GM12878 (cell line): ENCODE data around the gene PVALEF. TPM values are rescaled to one million over a fixed set of nuclear protein-coding genes. Genes with fewer than 3 reads are reported as not detected.

Source experiments
- ATAC-seq: fragments of 200-7000 bp; cut with Tn5 transposase; 3 replicates; pipeline ENCODE4 v1.9.1; 2020; ENCODE audit warnings: mild to moderate bottlenecking, moderate library complexity
- BruUV-seq: library from RNA; stranded (reverse); fragments of 400-500 nt; replicated peaks from 2 replicates; lab custom pipeline; 2021; lab: Mats Ljungman, UMichigan
- CTCF ChIA-PET: fragments of 300-600 bp; sonication (Branson Sonifier 250); formaldehyde crosslinking; extraction: SDS; loops from one replicate; lab custom pipeline; 2021; ENCODE audit warnings: inconsistent platforms; lab: Yijun Ruan, JAX
- POLR2A ChIA-PET: fragments of 350-600 bp; formaldehyde crosslinking; extraction: SDS; loops from one replicate; lab custom pipeline; 2021; ENCODE audit warnings: inconsistent platforms; lab: Charles Lee
- RAD21 ChIA-PET: fragments of 300-600 bp; sonication (Branson Sonifier 250); formaldehyde crosslinking; loops from one replicate; lab custom pipeline; 2023; ENCODE audit warnings: antibody characterized with exemption; ENCODE audit not compliant: unreplicated experiment; lab: Charles Lee
- SMC1A ChIA-PET: fragments of 300-600 bp; sonication (Branson Sonifier 250); formaldehyde crosslinking; loops from one replicate; lab custom pipeline; 2023; ENCODE audit not compliant: unreplicated experiment, uncharacterized antibody; lab: Charles Lee
- DNase-seq: peaks from one replicate; pipeline ENCODE4 v3.0.0-alpha.2; 2011; ENCODE audit warnings: low read depth, low spot score
- FAIRE-seq: peaks from 3 replicates; lab custom pipeline; 2011; peaks lifted over from hg19 to GRCh38; lab: Jason Lieb, UNC
- H2AFZ ChIP-seq: 2 replicates; pipeline ENCODE4 v1.6.0; 2011; ENCODE audit warnings: low read depth, low read length, control low read depth; ENCODE audit not compliant: control insufficient read depth
- H3K27ac ChIP-seq: 2 replicates; pipeline ENCODE4 v1.5.1; 2011; ENCODE audit warnings: control low read depth; ENCODE audit not compliant: control insufficient read depth, insufficient read depth
- H3K27me3 ChIP-seq, 2 experiments: replicated peaks in 1 of 2; 2 replicates each; pipeline versions ENCODE4 v1.6.0 to v1.6.1; 2011; ENCODE audit warnings: low read length in 1 of 2; ENCODE audit not compliant: control insufficient read depth in 2 of 2, insufficient read depth in 2 of 2
- H3K36me3 ChIP-seq, 2 experiments: 2 replicates each; pipeline ENCODE4 v1.5.1; 2011; ENCODE audit warnings: low read length in 1 of 2; ENCODE audit not compliant: control insufficient read depth in 2 of 2, insufficient read depth in 2 of 2
- H3K4me1 ChIP-seq: 2 replicates; pipeline ENCODE4 v1.6.1; 2011; ENCODE audit warnings: mild to moderate bottlenecking, low read length, moderate library complexity, mixed read lengths; ENCODE audit not compliant: control insufficient read depth, insufficient read depth
- H3K4me2 ChIP-seq: 2 replicates; pipeline ENCODE4 v1.6.0; 2011; ENCODE audit warnings: control low read depth; ENCODE audit not compliant: control insufficient read depth, insufficient read depth
- H3K4me3 ChIP-seq: fragments of 200-600 bp; sonication (generic); 2 replicates; pipeline ENCODE4 v1.5.1; 2016
- H3K79me2 ChIP-seq: 2 replicates; pipeline ENCODE4 v1.6.0; 2011; ENCODE audit warnings: low read length; ENCODE audit not compliant: control insufficient read depth, insufficient read depth
- H3K9ac ChIP-seq: 2 replicates; pipeline ENCODE4 v1.8.0; 2011; ENCODE audit warnings: low read length, control low read depth, mixed read lengths; ENCODE audit not compliant: control insufficient read depth, insufficient read depth
- H3K9me3 ChIP-seq: replicated peaks from 3 replicates; pipeline ENCODE4 v1.5.1; 2011; ENCODE audit warnings: mild to moderate bottlenecking, low read length; ENCODE audit not compliant: control insufficient read depth, insufficient read depth
- H4K20me1 ChIP-seq: 2 replicates; pipeline ENCODE4 v1.6.0; 2011; ENCODE audit not compliant: control insufficient read depth, insufficient read depth
- EGR1 ChIP-seq, 2 experiments: IDR thresholded peaks; 1 replicate in 1 of 2; 2 replicates in 1 of 2; pipeline ENCODE4 v1.6.1; 2011 to 2012; ENCODE audit warnings: low read depth in 2 of 2, low read length in 2 of 2, borderline replicate concordance in 1 of 2, mild to moderate bottlenecking in 1 of 2, moderate library complexity in 1 of 2
- HDAC2 ChIP-seq: fragments of 200-600 bp; sonication (generic); IDR thresholded peaks from 2 replicates; pipeline ENCODE4 v1.6.1; 2017
- HDGF ChIP-seq: fragments of 450-650 bp; IDR thresholded peaks from 2 replicates; pipeline ENCODE4 v1.6.1; 2016; ENCODE audit warnings: antibody characterized with exemption
- NR2F1 ChIP-seq: fragments of 450-650 bp; conservative IDR thresholded peaks from 2 replicates; pipeline ENCODE4 v1.6.1; 2017; ENCODE audit warnings: mild to moderate bottlenecking
- SMAD1 ChIP-seq: fragments of 450-650 bp; IDR thresholded peaks from 2 replicates; pipeline ENCODE4 v1.6.1; 2018; ENCODE audit warnings: mild to moderate bottlenecking, low read depth; ENCODE audit not compliant: partially characterized antibody
- SMAD5 ChIP-seq: IDR thresholded peaks from 2 replicates; pipeline ENCODE4 v1.6.1; 2016; ENCODE audit warnings: antibody characterized with exemption, low read depth
- SREBF2 ChIP-seq: IDR thresholded peaks from 2 replicates; pipeline ENCODE4 v1.6.1; 2012; ENCODE audit warnings: mild to moderate bottlenecking, low read length
- STAT3 ChIP-seq: IDR thresholded peaks from 2 replicates; pipeline ENCODE4 v1.6.1; 2011; ENCODE audit warnings: low read depth, low read length, improper control_type of control experiment
- TARDBP ChIP-seq: IDR thresholded peaks from 2 replicates; pipeline ENCODE4 v1.6.1; 2016; ENCODE audit warnings: borderline replicate concordance
- TCF12 ChIP-seq: IDR thresholded peaks from 2 replicates; pipeline ENCODE4 v1.6.1; 2011; ENCODE audit warnings: low read depth, mild to moderate bottlenecking, low read length
- TCF7 ChIP-seq: IDR thresholded peaks from 2 replicates; pipeline ENCODE4 v1.6.1; 2014; ENCODE audit warnings: antibody characterized with exemption, borderline replicate concordance
- whole genome bisulfite sequencing: methylation state at CpG from one replicate; pipeline ENCODE4 v1.1.6; 2016; ENCODE audit warnings: low lambda C conversion rate; ENCODE audit not compliant: insufficient replicate concordance, insufficient coverage; ENCODE audit errors: missing lambda C conversion rate; 5-methylcytosine and 5-hydroxymethylcytosine counted together
- in situ Hi-C: fragments of 300-500 bp; cut with MboI; formaldehyde crosslinking; loops from 9 replicates; pipeline ENCODE4 v1.14.3; 2018; ENCODE audit warnings: mixed read lengths
- intact Hi-C: fragments of 100-400 bp; cut with micrococcal nuclease; formaldehyde crosslinking; loops from one replicate; pipeline ENCODE4 v1.14.2; 2022; ENCODE audit not compliant: unreplicated experiment
- polyA plus RNA-seq, 11 experiments: library from polyadenylated mRNA; depleted of rRNA in 4 of 11; unstranded in 6 of 11; stranded (reverse) in 5 of 11; fragments of >200 nt; fragmentation: Nextera tagmentation in 4 of 11; fragmentation: Illumina TruSeq in 1 of 11; extraction: Ambion mirVana in 4 of 11; extraction: Trizol in 1 of 11; gene quantifications; 1 replicate in 1 of 11; 2 replicates in 10 of 11; pipeline versions ENCODE4 v1.2.1 to v1.2.3, GENCODE V29; 2011 to 2016; ENCODE audit warnings: inconsistent platforms in 2 of 11, missing spikeins in 2 of 11, low read depth in 1 of 11
- total RNA-seq, 4 experiments: library from RNA; depleted of rRNA in 3 of 4; stranded (reverse); fragments of >200 nt in 3 of 4; fragmentation: Illumina TruSeq in 1 of 4; extraction: Trizol in 1 of 4; gene quantifications; 2 replicates each; pipeline versions ENCODE4 v1.2.1 to v1.2.3, GENCODE V29; 2013 to 2021
- TF ChIP-seq, protein P1 (sequence below): fragments of 450-650 bp; IDR thresholded peaks from 2 replicates; pipeline ENCODE4 v1.6.1; 2017; ENCODE audit warnings: mild to moderate bottlenecking
- TF ChIP-seq, protein P2 (sequence below): fragments of 450-650 bp; formaldehyde crosslinking; IDR thresholded peaks from 2 replicates; pipeline ENCODE4 v1.5.0; 2022; ENCODE audit warnings: mild to moderate bottlenecking, missing genetic modification characterization

PVALEF gene
- total and polyA plus RNA-seq, 10 of the 15 experiments (the other 5 are each of a cell fraction or from before 2014, with no cell fraction given) = not detected

DNA sequence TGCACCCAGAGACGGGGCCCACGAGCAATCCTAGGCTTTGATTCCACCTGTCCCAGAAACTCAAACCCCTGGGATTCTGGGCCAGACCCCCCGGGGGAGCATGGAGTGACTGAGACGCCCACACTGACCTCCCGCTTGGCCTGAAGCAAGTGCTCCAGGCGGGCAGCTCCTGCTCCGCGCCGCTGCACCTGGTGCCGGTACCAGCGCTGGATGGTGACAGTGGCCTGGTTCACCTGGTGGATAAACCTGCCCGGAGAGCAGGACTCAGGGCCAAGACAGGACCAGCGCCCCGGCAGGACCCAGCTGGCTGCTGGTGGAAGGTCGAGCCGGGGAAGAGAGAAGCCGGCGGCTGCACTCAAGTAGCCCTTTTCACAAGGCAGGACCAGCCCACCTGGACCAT, 34.9 kb downstream of the PVALEF start:
- no peak for FAIRE-seq
- POLR2A ChIA-PET = no interaction called here

More for the DNA sequence above, 34.9 kb downstream of the PVALEF start:
- Histone ChIP-seq H3K9me3 (no peaks in the 10 kb centered on the region), H3K27ac (no peak overlapping the region), H3K4me1 (no peaks in the 10 kb centered on the region), H3K4me3 (no peak overlapping the region), H3K36me3 (peaks cover 4 to 6% of the 10 kb centered on the region in 2 experiments; a peak in 2 of 4 replicates), H3K27me3 (no peaks in the 10 kb centered on the region), H3K79me2 (no peaks in the 10 kb centered on the region), H2AFZ (no peak overlapping the region), H3K4me2 (no peak overlapping the region), H3K9ac (no peak overlapping the region), H4K20me1 (no peaks in the 10 kb centered on the region)
- ChIA-PET SMC1A (no interaction called here), RAD21 (no interaction called here), CTCF (no interaction called here)
- in situ Hi-C loops = no loop called here
- 92% methylated on average over 18 of the region's 18 CpGs for WGBS
- intact Hi-C loops = no loop called here
- ATAC-seq (no peak), DNase-seq (no peak)
- BruUV-seq = no TSS peak
- TF ChIP-seq, protein P1, sequence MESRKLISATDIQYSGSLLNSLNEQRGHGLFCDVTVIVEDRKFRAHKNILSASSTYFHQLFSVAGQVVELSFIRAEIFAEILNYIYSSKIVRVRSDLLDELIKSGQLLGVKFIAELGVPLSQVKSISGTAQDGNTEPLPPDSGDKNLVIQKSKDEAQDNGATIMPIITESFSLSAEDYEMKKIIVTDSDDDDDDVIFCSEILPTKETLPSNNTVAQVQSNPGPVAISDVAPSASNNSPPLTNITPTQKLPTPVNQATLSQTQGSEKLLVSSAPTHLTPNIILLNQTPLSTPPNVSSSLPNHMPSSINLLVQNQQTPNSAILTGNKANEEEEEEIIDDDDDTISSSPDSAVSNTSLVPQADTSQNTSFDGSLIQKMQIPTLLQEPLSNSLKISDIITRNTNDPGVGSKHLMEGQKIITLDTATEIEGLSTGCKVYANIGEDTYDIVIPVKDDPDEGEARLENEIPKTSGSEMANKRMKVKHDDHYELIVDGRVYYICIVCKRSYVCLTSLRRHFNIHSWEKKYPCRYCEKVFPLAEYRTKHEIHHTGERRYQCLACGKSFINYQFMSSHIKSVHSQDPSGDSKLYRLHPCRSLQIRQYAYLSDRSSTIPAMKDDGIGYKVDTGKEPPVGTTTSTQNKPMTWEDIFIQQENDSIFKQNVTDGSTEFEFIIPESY = no peak
- TF ChIP-seq STAT3 (no peak), HDGF (no peak), EGR1 (IDR thresholded peaks at IDR 0.05; ENCODE audit: borderline replicate concordance in 1 of 2, low read depth in 2 of 2, low read length in 2 of 2) (no peak), TCF7 (no peak), NR2F1 (no peak), SMAD5 (no peak), TCF12 (no peak), SMAD1 (no peak), TARDBP (no peak), HDAC2 (no peak), SREBF2 (no peak)
- TF ChIP-seq, protein P2, sequence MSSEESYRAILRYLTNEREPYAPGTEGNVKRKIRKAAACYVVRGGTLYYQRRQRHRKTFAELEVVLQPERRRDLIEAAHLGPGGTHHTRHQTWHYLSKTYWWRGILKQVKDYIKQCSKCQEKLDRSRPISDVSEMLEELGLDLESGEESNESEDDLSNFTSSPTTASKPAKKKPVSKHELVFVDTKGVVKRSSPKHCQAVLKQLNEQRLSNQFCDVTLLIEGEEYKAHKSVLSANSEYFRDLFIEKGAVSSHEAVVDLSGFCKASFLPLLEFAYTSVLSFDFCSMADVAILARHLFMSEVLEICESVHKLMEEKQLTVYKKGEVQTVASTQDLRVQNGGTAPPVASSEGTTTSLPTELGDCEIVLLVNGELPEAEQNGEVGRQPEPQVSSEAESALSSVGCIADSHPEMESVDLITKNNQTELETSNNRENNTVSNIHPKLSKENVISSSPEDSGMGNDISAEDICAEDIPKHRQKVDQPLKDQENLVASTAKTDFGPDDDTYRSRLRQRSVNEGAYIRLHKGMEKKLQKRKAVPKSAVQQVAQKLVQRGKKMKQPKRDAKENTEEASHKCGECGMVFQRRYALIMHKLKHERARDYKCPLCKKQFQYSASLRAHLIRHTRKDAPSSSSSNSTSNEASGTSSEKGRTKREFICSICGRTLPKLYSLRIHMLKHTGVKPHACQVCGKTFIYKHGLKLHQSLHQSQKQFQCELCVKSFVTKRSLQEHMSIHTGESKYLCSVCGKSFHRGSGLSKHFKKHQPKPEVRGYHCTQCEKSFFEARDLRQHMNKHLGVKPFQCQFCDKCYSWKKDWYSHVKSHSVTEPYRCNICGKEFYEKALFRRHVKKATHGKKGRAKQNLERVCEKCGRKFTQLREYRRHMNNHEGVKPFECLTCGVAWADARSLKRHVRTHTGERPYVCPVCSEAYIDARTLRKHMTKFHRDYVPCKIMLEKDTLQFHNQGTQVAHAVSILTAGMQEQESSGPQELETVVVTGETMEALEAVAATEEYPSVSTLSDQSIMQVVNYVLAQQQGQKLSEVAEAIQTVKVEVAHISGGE = no peak
